SKM-1 treated with dmso at 0.1 percent for 144 hours (cell line): ENCODE measurements around the gene SNCB.

Source experiments
- DNase-seq: peaks from one replicate; lab custom pipeline; 2025; ENCODE audit not compliant: unreplicated experiment; lab: John Stamatoyannopoulos, UW

The SNCB gene

DNA sequence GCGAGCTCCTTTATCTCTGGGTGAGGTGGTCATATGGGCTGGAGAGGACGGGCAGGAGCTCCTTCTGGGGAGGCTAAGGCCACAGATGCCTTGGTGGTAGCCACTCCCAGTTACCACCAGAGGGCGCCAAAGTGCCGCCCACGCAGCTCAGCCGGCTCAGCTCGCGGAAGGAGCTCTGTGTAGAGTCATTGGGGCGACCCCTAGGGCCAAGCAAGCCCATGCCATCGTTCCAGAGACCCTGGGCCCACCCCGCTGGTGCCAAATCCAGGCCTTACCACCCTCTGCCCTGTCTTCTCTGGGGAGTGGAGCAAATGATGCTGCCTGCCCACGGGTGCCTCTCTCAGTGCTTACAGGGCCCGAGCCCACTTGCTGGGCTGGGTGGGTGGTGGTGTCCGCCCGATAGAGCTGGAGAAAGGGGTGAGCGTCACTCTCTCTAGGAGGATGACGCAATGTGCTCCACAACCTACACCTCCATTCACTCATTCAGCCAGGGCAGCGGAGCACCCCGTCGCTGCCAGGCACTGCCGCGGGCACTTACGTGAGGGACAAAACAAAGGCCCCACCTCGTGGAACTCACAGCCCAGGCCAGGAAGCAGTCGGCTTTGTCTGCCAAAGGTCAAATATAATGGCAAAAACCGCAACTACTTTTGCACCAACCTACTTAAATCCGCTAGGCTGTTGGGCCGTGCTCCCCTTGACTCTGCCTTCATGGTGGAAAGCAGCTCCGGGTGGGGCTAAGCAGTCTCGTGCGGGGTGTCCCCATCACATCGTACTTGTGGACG, 30.7 kb upstream of the SNCB start:
- DNase-seq: peak; percentile 44

DNA sequence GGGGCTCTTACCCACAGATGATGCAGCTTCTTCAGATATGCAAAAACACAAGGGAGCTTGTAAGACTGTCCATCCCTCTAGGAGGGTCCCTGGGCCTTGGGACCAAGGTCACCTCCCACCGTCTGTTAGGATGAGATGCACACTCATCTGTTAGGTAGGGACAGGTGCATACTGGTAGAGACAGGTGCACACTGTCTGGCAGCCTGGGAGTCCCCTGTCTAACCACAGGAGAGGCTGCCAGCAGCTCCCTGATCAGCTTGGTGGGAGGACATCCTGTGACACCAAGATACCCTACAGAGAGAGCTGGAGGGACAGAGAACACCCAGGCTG, 30.2 kb upstream of the SNCB start:
- DNase-seq: no peak

DNA sequence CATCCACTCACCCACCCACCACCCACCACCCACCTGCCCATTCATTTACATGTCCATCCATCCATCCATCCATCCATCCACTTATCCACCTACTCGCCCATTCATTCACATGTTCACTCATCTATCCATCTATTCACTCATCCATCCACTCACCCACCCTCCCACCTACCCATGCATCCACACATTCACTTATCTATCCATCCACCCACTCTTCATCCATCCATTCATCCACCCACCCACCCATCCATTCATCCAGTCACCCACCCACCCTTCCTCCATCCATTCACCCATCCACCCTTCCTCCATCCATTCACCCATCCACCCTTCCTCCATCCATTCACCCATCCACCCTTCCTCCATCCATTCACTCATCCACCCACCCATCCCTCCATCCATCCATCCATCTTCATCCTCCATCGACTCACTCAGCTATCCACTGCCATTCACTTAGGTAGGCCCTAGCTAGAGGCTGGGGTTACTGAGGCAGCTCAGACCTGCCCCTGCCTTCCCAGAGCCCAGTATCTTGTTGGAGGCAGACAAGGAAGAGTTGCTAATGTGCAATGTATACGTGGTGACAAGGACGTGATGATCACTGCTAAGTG, 29.6 kb upstream of the SNCB start:
- no peak for DNase-seq

DNA sequence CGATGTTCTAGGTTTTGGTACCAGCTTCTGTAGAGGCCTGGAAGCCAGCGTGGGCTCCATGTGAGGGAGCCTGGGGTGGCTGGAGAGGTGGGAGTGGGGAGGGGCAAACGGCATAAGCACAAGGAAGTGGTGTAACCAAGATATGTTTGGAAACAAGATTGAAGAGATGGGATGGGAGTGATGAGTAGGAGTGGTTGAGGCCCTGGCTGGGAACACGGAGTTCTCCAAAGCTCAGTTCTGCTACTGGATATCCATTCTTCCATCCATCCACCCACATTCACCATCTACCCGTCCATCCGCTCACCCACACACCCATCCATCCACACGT, 29.1 kb upstream of the SNCB start:
- DNase-seq: no peak

DNA sequence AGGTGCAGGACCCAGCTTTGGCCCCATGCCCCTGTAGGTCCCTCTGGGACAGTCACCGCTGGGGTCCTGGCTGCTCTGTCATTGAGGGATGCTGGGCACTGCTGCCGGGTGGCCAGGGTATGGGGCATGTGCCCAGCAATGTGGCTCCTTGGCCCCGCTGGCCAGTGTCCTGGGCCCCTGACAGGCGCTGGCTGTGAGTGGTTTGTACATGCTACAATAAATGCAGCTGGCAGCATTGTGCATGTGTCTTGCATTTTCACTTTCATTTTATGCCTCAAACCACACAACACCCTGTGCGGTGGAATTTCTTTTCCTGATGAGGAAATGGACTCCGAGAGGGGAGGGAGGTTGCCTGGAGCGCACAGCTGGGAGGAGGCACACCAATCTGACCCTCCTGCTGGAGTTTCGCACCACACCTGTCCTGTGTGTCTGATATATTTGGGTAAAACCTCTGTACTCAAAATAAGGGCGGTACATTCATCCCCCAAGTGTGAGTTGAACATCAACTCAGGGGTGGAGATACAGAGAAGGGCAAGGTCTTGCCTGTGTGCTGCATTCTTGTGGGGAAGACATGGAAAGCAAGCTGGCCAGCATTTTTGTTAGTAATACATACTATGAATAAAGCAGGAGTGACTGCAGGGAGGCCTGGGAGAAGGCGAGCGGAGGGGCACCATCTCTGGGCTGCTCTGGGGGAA, 28.6 kb upstream of the SNCB start:
- DNase-seq: no peak

DNA sequence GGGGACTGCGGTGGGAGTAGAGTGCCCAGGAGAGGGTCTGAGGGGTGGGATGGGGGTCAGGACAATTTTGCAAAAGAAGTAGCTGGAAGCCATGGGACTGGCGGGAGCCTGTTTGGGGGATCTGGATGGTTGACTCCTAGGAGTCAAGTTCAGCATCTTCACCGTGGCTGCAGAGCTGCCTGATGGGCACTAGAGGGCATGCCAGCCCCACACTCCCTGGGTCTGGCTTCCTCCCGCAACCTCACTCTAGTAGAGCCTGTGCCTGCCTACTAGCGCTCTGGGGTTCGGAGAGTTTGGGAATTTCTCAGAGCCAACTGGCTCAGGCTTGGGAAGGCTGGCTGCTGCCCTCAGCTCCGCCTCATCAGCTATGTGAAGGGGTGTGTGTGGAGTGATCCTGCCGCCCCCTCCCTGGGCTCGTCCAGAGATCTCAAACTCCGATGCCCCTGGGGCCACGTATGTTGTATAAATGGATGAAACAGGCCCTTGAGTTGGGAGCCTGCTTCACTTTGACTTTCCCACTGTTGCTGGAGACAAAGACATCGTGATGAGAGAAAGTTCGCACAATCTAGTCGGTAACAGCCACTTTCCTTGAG, 27.8 kb upstream of the SNCB start:
- DNase-seq: peak; percentile 53

DNA sequence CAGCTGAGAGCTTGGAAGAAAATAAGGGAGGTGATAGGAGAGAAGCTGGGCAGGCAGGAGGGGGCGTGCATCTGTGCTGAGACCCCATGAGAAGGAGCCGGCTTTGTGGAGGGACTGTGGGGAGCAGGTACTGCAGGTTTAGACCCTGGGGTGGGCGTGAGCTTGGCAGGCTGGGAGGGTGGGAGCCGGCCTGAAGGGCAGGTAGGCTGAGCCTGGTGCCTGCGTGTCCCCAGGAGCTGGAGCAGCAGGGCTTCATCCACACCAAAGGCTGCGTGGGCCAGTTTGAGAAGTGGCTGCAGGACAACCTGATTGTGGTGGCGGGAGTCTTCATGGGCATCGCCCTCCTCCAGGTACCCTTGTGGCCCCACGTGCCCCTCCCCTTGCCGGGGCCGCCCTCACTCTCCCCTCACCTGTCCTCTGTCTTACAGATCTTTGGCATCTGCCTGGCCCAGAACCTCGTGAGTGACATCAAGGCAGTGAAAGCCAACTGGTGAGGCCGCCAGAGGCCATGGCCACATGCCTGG, 26.2 kb upstream of the SNCB start:
- no peak for DNase-seq

DNA sequence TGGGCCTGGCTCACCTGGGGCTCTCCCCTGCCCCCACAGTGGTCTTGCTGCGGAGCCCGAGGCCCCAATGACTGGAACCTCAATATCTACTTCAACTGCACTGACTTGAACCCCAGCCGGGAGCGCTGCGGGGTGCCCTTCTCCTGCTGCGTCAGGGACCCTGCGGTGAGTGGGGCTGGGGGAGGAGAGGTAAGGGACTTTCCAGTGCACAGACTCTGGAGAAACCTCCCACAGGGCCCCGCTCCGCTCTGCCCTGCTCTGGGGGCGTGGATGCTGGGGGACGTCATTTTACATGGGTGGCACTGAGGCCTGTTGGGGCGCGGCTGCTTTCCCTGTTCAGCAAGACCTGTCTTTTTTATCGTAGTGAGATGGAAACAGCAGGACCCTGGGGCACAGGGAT, 24.5 kb upstream of the SNCB start:
- no peak for DNase-seq

DNA sequence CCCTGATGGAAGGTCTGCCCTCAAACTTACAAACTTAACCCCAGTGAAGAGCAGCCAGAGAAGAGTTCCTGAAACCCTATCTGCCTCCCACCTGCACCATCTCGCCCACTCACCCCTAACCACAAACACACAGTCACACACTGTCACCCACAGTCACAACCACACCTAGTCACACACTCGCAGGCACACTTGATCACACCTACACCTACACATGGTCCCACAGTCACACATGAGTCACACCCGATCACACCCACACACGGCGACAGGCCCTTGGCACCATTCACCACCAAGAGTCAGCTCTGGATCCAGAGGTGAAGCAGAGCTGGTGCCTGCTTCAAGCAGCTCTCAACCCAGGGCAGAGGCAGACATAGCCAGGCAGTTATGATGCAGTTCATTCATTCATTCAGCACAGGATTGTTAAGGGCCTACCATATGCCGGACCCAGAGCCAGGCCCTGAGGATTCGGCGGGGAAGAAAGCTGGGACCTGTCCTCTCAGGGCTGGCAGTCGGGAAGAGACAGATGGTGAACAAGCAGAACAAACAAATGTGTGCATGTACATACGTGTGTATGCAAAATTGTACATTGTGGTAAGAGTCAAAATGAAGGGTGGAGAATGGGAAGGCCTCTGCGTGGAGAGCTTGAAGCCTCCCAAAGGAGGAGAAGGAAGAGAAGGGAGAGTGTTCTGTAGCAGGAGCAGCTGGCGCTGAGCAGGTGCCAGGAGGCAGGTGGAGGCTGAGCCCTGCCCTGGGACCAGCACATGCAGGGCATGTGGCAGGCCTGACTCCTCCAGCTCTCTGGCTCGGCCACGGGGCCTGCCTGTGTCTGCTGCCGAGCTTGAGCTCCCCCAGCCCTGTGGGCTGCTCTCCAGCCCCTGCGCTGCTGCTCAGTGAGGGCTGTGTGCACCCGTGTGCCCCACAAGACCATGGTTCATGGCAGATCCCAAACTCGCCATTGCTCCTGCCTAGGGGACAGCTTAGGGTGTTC, 23.4 kb upstream of the SNCB start:
- DNase-seq: no peak

DNA sequence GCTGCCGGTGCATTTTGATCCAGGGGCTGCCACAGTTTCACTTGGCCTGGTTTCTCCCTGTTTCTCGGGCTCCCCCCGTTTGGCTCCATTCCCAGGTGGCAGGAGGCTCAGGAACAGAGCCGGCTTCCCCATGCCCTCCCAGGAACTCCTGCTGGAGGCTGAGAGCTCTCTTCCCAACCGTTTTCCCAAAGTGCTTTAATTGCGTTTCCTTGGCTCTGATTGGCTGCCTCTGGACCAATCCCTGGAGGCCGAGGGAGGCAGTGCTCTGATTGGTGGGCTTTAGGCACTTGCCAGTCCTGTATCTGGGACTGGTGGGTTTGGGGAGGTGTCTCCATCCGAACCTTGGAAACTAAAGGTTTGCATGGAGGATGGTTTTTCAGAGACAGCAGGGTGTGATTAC, 21.8 kb upstream of the SNCB start:
- no peak for DNase-seq

DNA sequence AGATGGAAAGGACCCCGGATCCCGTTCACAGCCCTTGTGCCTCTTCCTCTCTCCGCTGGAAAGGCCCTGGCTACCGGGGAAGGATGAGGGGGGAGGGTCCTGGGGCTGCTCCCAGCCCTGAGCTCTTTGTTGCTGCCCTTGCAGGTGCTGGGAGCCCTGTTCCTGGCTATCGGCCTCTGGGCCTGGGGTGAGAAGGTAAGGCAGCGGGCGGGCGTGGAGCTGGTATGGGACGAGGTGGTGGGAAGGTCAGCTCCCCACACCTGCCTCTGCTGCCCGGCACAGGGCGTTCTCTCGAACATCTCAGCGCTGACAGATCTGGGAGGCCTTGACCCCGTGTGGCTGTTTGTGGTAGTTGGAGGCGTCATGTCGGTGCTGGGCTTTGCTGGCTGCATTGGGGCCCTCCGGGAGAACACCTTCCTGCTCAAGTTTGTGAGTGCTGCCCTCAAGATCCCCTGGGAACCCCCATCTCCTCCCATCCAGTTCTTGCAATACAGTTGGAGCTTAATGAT, 21.2 kb upstream of the SNCB start:
- DNase-seq: no peak

DNA sequence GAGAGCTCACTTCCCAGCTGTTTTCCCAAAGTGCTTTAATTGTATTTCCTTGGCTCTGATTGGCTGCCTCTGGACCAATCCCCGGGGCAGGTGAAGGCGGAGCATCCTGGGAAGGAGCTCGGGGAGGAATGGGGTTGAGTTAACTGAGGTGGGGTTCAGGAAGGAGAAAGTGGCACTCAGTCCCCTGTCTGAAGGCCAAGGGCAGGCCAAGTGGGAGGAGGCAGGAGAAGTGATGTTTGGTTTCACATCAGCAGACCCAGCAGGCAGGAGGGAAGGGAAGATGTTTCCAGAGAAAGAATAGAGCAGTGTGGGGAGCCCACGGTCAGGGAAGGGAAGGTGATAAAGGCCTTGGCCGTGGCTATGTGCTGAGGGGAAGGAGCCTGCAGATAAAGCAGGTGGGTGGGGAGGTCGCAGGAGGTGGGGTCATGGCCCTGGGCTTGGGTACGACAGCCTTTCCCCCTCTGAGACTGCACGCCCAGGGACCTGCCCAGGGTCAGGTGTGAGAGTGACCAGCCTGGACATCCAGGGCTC, 20.1 kb upstream of the SNCB start:
- DNase-seq: no peak

DNA sequence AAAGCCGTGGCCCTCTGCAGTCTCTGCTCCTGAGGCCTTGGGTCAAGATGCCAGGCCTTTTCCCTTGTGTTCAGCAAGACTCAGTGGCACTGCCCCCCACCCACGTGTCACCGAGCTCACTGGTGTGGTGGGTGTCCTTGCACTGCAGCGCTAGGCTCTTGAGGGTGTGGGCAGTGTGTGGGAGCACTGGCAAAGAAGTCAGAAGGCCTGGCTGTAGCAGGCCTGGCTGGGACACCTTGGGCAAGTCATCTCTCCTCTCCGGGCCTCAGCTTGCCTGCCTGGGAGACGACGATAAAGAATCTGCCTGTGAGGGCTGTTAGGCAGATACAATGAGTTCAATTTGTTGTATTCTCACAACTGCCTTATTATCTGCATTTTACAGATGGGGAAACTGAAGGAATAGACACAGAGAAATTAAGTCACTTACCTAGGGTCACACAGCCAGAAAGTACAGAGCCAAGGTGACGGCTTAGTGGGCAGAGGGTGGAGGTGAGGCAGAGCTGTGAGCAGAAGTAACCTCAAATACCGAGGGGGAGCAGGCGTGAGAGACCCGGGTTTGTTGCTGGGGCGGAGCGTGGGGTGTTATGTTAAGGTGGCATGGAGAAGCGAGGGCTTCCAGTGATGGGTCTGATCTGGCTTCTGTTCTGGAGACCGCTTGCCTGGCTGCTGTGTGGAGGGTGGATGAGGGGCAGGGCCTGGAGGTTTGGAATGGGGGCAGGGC, 18.3 kb upstream of the SNCB start:
- DNase-seq: no peak

DNA sequence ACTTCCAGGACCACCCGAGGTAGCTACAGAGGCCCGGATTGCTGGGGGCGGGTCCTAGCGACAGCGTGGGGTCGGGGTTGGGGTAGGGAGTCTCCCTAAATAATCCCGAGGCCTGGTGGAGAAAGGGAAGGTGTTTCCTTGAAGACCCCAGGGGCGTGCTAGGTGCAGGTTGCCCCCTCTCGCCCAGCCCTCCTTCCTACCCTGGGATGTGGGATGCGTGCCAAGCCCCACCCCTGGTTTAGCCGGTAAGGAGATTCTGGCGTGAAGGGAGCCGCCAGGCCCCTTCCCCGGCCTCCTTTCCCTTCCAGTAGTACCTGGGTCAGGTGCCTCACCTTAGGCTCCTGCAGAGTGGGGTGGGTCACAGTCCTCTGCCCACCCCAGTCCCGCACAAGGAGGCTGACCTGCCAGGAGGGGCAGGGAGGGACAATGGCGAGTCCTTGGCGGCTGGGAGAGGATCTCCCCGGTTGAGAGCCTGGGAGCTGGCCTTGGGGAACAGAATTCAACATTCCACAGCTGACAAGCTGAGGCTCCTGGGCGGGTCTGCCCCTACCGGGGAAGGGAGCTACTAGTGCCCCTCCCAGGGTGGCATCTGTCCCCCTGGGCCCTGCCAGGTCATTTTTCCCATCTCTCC, 17.6 kb upstream of the SNCB start:
- DNase-seq: no peak

DNA sequence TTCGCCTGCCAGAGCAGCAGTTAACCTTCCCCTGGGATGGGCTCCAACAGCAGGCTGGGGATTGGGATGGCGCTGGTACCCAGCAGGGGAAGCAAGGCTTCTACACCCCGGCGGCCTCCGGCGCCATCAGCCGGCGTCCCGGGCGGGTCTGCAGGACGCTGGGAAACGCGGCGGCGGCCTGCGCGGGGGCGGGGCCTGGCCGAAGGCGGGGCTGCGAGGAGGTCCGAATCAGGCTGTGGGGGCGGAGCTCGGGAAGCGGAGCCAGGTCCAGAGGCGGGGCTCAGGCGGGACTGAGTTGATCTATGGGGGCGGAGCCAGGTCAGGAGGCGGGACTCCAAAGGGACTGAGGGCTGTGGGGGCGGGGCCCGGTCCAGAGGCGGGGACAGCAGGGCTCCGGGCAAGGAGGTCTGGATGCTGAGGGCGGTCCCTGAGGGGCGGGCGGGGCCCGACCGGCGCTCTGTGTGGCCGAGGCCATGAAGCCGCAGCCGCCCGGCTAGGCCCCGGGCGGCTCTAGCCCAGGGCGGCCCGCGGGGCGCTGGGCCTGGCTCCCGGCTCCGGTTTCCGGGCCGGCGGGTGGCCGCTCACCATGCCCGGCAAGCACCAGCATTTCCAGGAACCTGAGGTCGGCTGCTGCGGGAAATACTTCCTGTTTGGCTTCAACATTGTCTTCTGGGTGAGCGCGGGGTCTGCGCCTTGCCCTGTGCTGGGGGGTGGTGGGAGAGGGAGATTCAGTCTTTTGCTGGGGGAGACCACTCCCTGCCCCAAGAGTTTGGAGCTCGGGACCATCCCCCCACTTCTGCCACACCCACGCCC, 16.9 kb upstream of the SNCB start, which contains the start of gene TSPAN17:
TSPAN17 (plus strand) TSS at position 455 of the 813 bp plus-strand sequence; CDS start at position 587, 132 bp downstream.
- peak; percentile 98 for DNase-seq

DNA sequence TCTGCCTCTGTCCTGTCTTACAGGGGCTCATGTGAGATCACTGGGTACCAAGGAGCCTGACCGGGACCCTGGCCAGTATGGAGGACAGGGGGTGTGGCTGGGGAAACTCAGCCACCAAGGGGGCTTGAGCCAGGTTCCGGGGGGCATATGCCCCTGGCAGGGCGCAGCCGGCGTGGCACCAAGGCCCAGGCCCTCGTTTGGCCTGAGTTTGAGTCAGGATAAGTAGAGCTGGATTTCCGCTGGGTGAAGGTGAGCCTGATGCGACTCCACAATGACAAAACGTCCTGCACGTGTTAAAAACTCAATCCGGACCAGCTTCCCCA, 16.3 kb upstream of the SNCB start:
- no peak for DNase-seq

DNA sequence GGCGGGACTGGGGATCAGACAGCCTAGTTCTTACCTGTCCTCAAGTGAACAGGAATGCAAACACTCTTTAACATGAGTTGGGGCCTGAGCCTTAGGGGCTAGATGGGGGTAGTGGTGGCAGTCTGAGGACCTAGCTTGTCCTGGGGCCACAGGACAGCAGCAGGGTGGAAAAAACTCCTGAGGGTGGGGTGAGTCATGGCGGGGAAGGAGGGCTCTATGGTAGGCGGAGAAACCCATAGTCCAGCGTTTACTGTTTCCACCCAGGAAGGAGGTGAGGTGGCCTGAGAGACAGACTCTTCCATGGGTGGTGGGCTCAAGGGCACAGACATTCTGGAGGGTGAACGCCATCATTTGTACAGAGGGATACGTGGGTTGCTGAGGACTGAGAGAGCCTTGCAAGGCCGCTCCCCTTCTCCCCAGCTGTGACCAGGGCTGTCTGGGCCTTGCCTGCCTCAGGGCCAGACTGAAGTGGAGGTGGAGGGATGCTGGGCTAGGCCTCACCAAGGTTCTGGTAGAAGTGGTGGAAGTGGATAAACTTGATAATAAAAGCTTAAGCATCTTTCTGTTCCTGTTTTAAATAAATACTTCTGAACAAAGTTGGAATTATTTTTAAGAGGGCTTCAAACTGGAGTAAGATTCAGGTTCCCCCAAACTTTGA, 15.8 kb upstream of the SNCB start:
- DNase-seq: no peak
